HG03378 (cell line): Measurements from ENCODE around the gene SLC35D3.
"Not testable (repeated sequence)": the region's sequence is repeated elsewhere in the genome, so short reads cannot be mapped to it uniquely, and the experiment has no call there.

Experiments used
- ATAC-seq: cut with Tn5 transposase; IDR thresholded peaks from one replicate; pipeline ENCODE4 v1.9.1; 2021; ENCODE audit warnings: mild to moderate bottlenecking, moderate library complexity; ENCODE audit not compliant: unreplicated experiment

Gene SLC35D3

GRCh38 chr6:136963259-136963658, 41.2 kb downstream of the SLC35D3 start:
- ATAC-seq = no peak

- ATAC-seq = no peak
These were observed 42.3 kb downstream of the SLC35D3 start for GRCh38 chr6:136964398-136964797.

- ATAC-seq = peak; percentile 90
These were observed 46.0 kb downstream of the SLC35D3 start for GRCh38 chr6:136967876-136968752.

- no peak for ATAC-seq
These were observed 46.7 kb downstream of the SLC35D3 start for GRCh38 chr6:136968837-136969236.

GRCh38 chr6:136969433-136969832, 47.3 kb downstream of the SLC35D3 start:
- ATAC-seq = no peak

GRCh38 chr6:136969930-136970329, 47.8 kb downstream of the SLC35D3 start:
- no peak for ATAC-seq

- no peak for ATAC-seq
These were observed 49.5 kb downstream of the SLC35D3 start for GRCh38 chr6:136971609-136972008.

GRCh38 chr6:136973781-136974180, 51.7 kb downstream of the SLC35D3 start:
- ATAC-seq = not testable (repeated sequence)
